HepG2 (cell line): Measurements from ENCODE around the gene SLC25A20. TPM values are rescaled to one million over a fixed set of nuclear protein-coding genes. Genes with fewer than 3 reads are reported as not detected.
A peak's percentile ranks its signal among the peaks of the same experiment; 100 is the strongest.

Source experiments
- AHR ChIP-seq: IDR thresholded peaks from 2 replicates; pipeline ENCODE4 v1.6.1; 2018; ENCODE audit warnings: missing genetic modification reagents, missing compliant biosample characterization
- FLYWCH1 ChIP-seq: sonication (generic); formaldehyde crosslinking; IDR thresholded peaks from 2 replicates; pipeline ENCODE4 v1.8.1; 2023; ENCODE audit warnings: mild to moderate bottlenecking, missing genetic modification reagents
- HDAC1 ChIP-seq: sonication (generic); formaldehyde crosslinking; IDR thresholded peaks from 2 replicates; pipeline ENCODE4 v1.5.1; 2020; ENCODE audit warnings: mild to moderate bottlenecking, missing genetic modification reagents
- NCOA2 ChIP-seq: sonication (generic); formaldehyde crosslinking; IDR thresholded peaks from 2 replicates; pipeline ENCODE4 v1.8.0; 2022; ENCODE audit warnings: inconsistent platforms
- NFRKB ChIP-seq: fragments of 450-650 bp; IDR thresholded peaks from 2 replicates; pipeline ENCODE4 v1.6.1; 2017
- ZNF562 ChIP-seq: sonication (generic); formaldehyde crosslinking; IDR thresholded peaks from 2 replicates; pipeline ENCODE4 v1.8.0; 2022; ENCODE audit warnings: missing genetic modification reagents, borderline replicate concordance
- ZNF569 ChIP-seq: sonication (generic); formaldehyde crosslinking; IDR thresholded peaks from 2 replicates; pipeline ENCODE4 v1.5.0; 2020; ENCODE audit warnings: mild to moderate bottlenecking, missing genetic modification reagents, moderate library complexity, borderline replicate concordance
- ZNF75D ChIP-seq: sonication (generic); formaldehyde crosslinking; IDR thresholded peaks from 2 replicates; pipeline ENCODE4 v1.8.1; 2023; ENCODE audit warnings: missing genetic modification reagents, mild to moderate bottlenecking, borderline replicate concordance
- polyA plus RNA-seq, 8 experiments: library from polyadenylated mRNA; depleted of rRNA in 3 of 8; stranded (reverse) in 7 of 8; unstranded in 1 of 8; fragments of >200 nt; fragmentation: Illumina TruSeq in 4 of 8; extraction: Trizol in 4 of 8; gene quantifications; 2 replicates each; pipeline versions ENCODE4 v1.2.1 to v1.2.3, GENCODE V29; 2011 to 2016; ENCODE audit warnings: low read depth in 4 of 8, missing spikeins in 1 of 8, mixed read lengths in 1 of 8; ENCODE audit not compliant: insufficient read depth in 1 of 8
- total RNA-seq, 5 experiments: library from RNA; depleted of rRNA; stranded (reverse); fragments of >200 nt; fragmentation: Illumina TruSeq; extraction: Trizol; gene quantifications; 2 replicates each; pipeline ENCODE4 v1.2.3, GENCODE V29; 2016; ENCODE audit warnings: low read depth in 1 of 5
- TF ChIP-seq, protein P1 (sequence below): sonication (generic); formaldehyde crosslinking; conservative IDR thresholded peaks from 2 replicates; pipeline ENCODE4 v1.4.0; 2020; ENCODE audit warnings: mild to moderate bottlenecking, missing genetic modification reagents, moderate library complexity
- TF ChIP-seq, protein P2 (sequence below): IDR thresholded peaks from 2 replicates; pipeline ENCODE4 v1.6.1; 2016
- TF ChIP-seq, protein P3 (sequence below): IDR thresholded peaks from 2 replicates; pipeline ENCODE4 v1.6.1; 2016; ENCODE audit warnings: low read depth, borderline replicate concordance
- TF ChIP-seq, protein P4 (sequence below): sonication (generic); formaldehyde crosslinking; IDR thresholded peaks from 2 replicates; pipeline ENCODE4 v1.5.0; 2020; ENCODE audit warnings: missing genetic modification reagents
- TF ChIP-seq, protein P5 (sequence below): sonication (generic); formaldehyde crosslinking; IDR thresholded peaks from 2 replicates; pipeline ENCODE4 v1.5.0; 2020; ENCODE audit warnings: mild to moderate bottlenecking, missing genetic modification reagents, borderline replicate concordance

Gene SLC25A20
- total and polyA plus RNA-seq, 2 of the 13 experiments (the other 11 are each of a cell fraction or from before 2014, with no cell fraction given) = 21.1 to 26.6 TPM

DNA sequence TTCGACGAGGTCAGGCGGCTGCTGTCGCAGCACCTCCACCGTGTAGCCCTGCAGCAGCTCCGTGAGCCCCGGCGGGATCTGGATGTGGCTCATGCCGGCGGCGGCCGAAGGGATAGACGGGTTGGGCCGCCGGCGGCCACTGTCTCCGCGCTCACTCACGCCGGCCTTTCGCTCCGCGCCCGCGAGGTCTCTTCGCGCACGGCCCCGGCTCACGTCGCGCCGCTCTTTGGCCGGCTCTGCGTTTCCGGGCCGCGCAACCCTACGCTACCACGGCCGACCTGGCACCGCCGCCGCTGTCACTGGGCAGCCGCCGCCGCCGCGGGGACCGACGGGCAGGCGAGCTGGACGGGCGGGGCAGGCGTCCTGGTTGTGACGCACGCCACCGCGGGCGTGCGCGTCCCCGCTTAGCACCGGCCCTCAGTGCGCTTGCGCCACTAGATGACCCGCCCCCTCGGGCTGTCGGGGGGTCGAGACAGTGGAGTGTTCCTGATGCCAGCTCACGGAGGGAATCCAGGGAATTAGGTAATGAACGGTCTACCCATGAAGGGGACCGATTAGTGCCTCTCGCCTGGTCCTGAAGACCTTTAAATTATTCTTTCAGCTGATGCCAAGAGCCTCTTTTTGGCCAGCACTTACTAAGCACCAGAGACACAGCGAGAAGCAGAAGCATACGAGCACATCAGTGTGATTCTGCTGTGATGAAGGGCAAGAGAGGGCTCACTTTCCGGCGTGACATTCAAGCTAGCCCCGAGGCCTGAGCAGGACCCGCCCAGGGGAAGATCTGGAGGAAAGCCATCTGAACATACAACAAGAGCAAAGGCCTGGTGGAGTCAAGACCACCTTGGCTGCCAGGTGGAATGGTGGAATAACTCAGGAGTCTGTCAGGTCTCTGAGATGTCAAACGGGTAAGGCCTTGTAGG is 50.9 kb downstream of the SLC25A20 start, which contains the start of gene PRKAR2A (continued):
- TF ChIP-seq, protein P1, sequence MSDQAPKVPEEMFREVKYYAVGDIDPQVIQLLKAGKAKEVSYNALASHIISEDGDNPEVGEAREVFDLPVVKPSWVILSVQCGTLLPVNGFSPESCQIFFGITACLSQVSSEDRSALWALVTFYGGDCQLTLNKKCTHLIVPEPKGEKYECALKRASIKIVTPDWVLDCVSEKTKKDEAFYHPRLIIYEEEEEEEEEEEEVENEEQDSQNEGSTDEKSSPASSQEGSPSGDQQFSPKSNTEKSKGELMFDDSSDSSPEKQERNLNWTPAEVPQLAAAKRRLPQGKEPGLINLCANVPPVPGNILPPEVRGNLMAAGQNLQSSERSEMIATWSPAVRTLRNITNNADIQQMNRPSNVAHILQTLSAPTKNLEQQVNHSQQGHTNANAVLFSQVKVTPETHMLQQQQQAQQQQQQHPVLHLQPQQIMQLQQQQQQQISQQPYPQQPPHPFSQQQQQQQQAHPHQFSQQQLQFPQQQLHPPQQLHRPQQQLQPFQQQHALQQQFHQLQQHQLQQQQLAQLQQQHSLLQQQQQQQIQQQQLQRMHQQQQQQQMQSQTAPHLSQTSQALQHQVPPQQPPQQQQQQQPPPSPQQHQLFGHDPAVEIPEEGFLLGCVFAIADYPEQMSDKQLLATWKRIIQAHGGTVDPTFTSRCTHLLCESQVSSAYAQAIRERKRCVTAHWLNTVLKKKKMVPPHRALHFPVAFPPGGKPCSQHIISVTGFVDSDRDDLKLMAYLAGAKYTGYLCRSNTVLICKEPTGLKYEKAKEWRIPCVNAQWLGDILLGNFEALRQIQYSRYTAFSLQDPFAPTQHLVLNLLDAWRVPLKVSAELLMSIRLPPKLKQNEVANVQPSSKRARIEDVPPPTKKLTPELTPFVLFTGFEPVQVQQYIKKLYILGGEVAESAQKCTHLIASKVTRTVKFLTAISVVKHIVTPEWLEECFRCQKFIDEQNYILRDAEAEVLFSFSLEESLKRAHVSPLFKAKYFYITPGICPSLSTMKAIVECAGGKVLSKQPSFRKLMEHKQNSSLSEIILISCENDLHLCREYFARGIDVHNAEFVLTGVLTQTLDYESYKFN = peak; percentile 44
- TF ChIP-seq HDAC1 (CRISPR knock-in tag) (peak; percentile 78), ZNF569 (CRISPR knock-in tag) (no peak), FLYWCH1 (CRISPR knock-in tag) (no peak), ZNF562 (CRISPR knock-in tag) (no peak), ZNF75D (CRISPR knock-in tag) (no peak), AHR (CRISPR knock-in tag) (no peak), NFRKB (no peak), NCOA2 (no peak)
- TF ChIP-seq, protein P2, sequence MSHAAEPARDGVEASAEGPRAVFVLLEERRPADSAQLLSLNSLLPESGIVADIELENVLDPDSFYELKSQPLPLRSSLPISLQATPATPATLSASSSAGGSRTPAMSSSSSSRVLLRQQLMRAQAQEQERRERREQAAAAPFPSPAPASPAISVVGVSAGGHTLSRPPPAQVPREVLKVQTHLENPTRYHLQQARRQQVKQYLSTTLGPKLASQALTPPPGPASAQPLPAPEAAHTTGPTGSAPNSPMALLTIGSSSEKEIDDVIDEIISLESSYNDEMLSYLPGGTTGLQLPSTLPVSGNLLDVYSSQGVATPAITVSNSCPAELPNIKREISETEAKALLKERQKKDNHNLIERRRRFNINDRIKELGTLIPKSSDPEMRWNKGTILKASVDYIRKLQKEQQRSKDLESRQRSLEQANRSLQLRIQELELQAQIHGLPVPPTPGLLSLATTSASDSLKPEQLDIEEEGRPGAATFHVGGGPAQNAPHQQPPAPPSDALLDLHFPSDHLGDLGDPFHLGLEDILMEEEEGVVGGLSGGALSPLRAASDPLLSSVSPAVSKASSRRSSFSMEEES (CRISPR knock-in tag) = no peak
- TF ChIP-seq, protein P3, sequence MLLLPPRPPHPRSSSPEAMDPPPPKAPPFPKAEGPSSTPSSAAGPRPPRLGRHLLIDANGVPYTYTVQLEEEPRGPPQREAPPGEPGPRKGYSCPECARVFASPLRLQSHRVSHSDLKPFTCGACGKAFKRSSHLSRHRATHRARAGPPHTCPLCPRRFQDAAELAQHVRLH = no peak
- TF ChIP-seq, protein P4, sequence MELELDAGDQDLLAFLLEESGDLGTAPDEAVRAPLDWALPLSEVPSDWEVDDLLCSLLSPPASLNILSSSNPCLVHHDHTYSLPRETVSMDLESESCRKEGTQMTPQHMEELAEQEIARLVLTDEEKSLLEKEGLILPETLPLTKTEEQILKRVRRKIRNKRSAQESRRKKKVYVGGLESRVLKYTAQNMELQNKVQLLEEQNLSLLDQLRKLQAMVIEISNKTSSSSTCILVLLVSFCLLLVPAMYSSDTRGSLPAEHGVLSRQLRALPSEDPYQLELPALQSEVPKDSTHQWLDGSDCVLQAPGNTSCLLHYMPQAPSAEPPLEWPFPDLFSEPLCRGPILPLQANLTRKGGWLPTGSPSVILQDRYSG (CRISPR knock-in tag) = 0 out of 2 replicates have a peak, but pooled peaks have one; percentile 57
- TF ChIP-seq, protein P5, sequence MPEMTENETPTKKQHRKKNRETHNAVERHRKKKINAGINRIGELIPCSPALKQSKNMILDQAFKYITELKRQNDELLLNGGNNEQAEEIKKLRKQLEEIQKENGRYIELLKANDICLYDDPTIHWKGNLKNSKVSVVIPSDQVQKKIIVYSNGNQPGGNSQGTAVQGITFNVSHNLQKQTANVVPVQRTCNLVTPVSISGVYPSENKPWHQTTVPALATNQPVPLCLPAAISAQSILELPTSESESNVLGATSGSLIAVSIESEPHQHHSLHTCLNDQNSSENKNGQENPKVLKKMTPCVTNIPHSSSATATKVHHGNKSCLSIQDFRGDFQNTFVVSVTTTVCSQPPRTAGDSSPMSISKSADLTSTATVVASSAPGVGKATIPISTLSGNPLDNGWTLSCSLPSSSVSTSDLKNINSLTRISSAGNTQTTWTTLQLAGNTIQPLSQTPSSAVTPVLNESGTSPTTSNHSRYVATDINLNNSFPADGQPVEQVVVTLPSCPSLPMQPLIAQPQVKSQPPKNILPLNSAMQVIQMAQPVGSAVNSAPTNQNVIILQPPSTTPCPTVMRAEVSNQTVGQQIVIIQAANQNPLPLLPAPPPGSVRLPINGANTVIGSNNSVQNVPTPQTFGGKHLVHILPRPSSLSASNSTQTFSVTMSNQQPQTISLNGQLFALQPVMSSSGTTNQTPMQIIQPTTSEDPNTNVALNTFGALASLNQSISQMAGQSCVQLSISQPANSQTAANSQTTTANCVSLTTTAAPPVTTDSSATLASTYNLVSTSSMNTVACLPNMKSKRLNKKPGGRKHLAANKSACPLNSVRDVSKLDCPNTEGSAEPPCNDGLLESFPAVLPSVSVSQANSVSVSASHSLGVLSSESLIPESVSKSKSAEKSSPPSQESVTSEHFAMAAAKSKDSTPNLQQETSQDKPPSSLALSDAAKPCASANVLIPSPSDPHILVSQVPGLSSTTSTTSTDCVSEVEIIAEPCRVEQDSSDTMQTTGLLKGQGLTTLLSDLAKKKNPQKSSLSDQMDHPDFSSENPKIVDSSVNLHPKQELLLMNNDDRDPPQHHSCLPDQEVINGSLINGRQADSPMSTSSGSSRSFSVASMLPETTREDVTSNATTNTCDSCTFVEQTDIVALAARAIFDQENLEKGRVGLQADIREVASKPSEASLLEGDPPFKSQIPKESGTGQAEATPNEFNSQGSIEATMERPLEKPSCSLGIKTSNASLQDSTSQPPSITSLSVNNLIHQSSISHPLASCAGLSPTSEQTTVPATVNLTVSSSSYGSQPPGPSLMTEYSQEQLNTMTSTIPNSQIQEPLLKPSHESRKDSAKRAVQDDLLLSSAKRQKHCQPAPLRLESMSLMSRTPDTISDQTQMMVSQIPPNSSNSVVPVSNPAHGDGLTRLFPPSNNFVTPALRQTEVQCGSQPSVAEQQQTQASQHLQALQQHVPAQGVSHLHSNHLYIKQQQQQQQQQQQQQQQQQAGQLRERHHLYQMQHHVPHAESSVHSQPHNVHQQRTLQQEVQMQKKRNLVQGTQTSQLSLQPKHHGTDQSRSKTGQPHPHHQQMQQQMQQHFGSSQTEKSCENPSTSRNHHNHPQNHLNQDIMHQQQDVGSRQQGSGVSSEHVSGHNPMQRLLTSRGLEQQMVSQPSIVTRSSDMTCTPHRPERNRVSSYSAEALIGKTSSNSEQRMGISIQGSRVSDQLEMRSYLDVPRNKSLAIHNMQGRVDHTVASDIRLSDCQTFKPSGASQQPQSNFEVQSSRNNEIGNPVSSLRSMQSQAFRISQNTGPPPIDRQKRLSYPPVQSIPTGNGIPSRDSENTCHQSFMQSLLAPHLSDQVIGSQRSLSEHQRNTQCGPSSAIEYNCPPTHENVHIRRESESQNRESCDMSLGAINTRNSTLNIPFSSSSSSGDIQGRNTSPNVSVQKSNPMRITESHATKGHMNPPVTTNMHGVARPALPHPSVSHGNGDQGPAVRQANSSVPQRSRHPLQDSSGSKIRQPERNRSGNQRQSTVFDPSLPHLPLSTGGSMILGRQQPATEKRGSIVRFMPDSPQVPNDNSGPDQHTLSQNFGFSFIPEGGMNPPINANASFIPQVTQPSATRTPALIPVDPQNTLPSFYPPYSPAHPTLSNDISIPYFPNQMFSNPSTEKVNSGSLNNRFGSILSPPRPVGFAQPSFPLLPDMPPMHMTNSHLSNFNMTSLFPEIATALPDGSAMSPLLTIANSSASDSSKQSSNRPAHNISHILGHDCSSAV (CRISPR knock-in tag) = no peak
